Measurements from ENCODE around the gene XIAP.

DNA sequence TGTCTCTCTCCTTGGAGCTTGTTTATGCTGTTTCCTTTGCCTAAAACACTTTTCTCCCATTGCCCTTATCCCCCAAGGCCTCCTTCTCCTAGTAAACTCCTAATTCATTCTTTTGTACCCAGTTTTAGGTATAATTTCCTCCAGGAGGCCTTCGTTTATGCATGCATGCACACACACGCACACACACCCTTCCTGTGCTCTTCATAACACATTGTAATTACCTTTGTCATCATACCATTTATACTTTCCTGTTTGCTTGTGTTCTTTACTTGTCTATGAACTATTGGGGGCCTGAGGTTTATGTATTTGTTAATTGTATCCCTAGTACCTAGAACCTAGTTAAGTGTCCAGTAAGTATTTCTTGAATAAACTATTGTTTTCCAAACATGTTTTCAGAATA lies 45.5 kb downstream of the XIAP start:
- TF ChIP-seq, protein P1, sequence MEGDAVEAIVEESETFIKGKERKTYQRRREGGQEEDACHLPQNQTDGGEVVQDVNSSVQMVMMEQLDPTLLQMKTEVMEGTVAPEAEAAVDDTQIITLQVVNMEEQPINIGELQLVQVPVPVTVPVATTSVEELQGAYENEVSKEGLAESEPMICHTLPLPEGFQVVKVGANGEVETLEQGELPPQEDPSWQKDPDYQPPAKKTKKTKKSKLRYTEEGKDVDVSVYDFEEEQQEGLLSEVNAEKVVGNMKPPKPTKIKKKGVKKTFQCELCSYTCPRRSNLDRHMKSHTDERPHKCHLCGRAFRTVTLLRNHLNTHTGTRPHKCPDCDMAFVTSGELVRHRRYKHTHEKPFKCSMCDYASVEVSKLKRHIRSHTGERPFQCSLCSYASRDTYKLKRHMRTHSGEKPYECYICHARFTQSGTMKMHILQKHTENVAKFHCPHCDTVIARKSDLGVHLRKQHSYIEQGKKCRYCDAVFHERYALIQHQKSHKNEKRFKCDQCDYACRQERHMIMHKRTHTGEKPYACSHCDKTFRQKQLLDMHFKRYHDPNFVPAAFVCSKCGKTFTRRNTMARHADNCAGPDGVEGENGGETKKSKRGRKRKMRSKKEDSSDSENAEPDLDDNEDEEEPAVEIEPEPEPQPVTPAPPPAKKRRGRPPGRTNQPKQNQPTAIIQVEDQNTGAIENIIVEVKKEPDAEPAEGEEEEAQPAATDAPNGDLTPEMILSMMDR (IDR thresholded peaks at IDR 0.05; ENCODE audit: low read depth, low read length, poor library complexity, severe bottlenecking) = no peak
- TF ChIP-seq EZH2phosphoT487 (IDR thresholded peaks at IDR 0.05; ENCODE audit: borderline replicate concordance, low read length) = no peak

Data from DOHH2 (cell line).